Osteocyte (in vitro differentiated cells): Measurements from ENCODE around the gene MRAS. TPM values are rescaled to one million over a fixed set of nuclear protein-coding genes. Genes with fewer than 3 reads are reported as not detected.

Source experiments
- DNase-seq: peaks from one replicate; pipeline ENCODE4 v3.0.0; 2021; ENCODE audit warnings: mixed read lengths; ENCODE audit not compliant: unreplicated experiment; ENCODE audit errors: extremely low spot score
- H3K27ac Mint-ChIP-seq: one replicate; pipeline ENCODE4 v1.8.0; 2021; ENCODE audit warnings: mild to moderate bottlenecking, mixed read lengths; ENCODE audit not compliant: unreplicated experiment
- H3K27me3 Mint-ChIP-seq: one replicate; pipeline ENCODE4 v1.8.0; 2021; ENCODE audit warnings: mixed read lengths; ENCODE audit not compliant: unreplicated experiment
- H3K36me3 Mint-ChIP-seq: one replicate; pipeline ENCODE4 v1.8.0; 2021; ENCODE audit warnings: mixed read lengths; ENCODE audit not compliant: unreplicated experiment
- H3K4me1 Mint-ChIP-seq: one replicate; pipeline ENCODE4 v1.8.0; 2021; ENCODE audit warnings: mixed read lengths; ENCODE audit not compliant: unreplicated experiment
- H3K4me3 Mint-ChIP-seq: one replicate; pipeline ENCODE4 v1.8.0; 2021; ENCODE audit warnings: mild to moderate bottlenecking, moderate library complexity, mixed read lengths; ENCODE audit not compliant: unreplicated experiment
- H3K9me3 Mint-ChIP-seq: one replicate; pipeline ENCODE4 v1.8.0; 2021; ENCODE audit warnings: mixed read lengths; ENCODE audit not compliant: unreplicated experiment
- CTCF ChIP-seq: fragments of 200-600 bp; sonication (generic); IDR thresholded peaks from 2 replicates; pipeline ENCODE4 v1.5.0; 2021; ENCODE audit warnings: antibody characterized with exemption, mild to moderate bottlenecking, moderate library complexity
- long read RNA-seq: library from polyadenylated mRNA; unstranded; transcript quantifications from one replicate; pipeline ENCODE4 v2.0.0, GENCODE V29; 2021
- total RNA-seq: library from RNA; stranded (reverse); gene quantifications from 2 replicates; pipeline ENCODE4 v1.2.1, GENCODE V29; 2021

MRAS gene
- total RNA-seq, result 25.5 and 29.7 TPM in 2 replicates
- long read RNA-seq, full-length matches to known transcripts, result 2 of 12 reads
- long read RNA-seq, partial matches to known transcripts, result 1 of 12 reads
- long read RNA-seq, other reads (novel, unspliced or antisense), result 9 of 12 reads

- H3K36me3 Mint-ChIP-seq, result no peaks in the 10 kb centered on the region
- H3K4me3 Mint-ChIP-seq, result peak within 1 kb of the TSS; percentile 94
- DNase-seq, result peak; percentile 90
- TF ChIP-seq CTCF, result peak; percentile 56
- peak within 1 kb of the TSS; percentile 89 for H3K27ac Mint-ChIP-seq
- no peaks in the 10 kb centered on the region for H3K9me3 Mint-ChIP-seq
- no peaks in the 10 kb centered on the region for H3K27me3 Mint-ChIP-seq
- peaks cover 35% of the 10 kb centered on the region for H3K4me1 Mint-ChIP-seq
Observed at GRCh38 chr3:138347960-138348753, at the start of gene MRAS. MRAS (plus strand) TSS chr3:138348579; CDS start chr3:138372884, 24,305 bp downstream.

GRCh38 chr3:138300647-138301046 lies 47.7 kb upstream of the MRAS start:
- no peaks in the 10 kb centered on the region for H3K9me3 Mint-ChIP-seq
- no peak for DNase-seq
- peaks cover 3% of the 10 kb centered on the region for H3K4me1 Mint-ChIP-seq
- H3K27me3 Mint-ChIP-seq, result no peaks in the 10 kb centered on the region
- no peak for TF ChIP-seq CTCF
- no peak overlapping the region for H3K27ac Mint-ChIP-seq
- no peak overlapping the region for H3K4me3 Mint-ChIP-seq
- peaks cover 9% of the 10 kb centered on the region for H3K36me3 Mint-ChIP-seq

- Mint-ChIP-seq H3K9me3 (peaks cover 13% of the 10 kb centered on the region), H3K36me3 (peaks cover 6% of the 10 kb centered on the region), H3K27me3 (peaks cover 8% of the 10 kb centered on the region), H3K4me3 (no peak overlapping the region), H3K27ac (no peak overlapping the region), H3K4me1 (peaks cover 3% of the 10 kb centered on the region)
- DNase-seq, result no peak
- TF ChIP-seq CTCF, result no peak
Observed at GRCh38 chr3:138303474-138303873, 44.9 kb upstream of the MRAS start.

GRCh38 chr3:138307899-138308298 lies 40.5 kb upstream of the MRAS start:
- H3K27me3 Mint-ChIP-seq, result peaks cover 39% of the 10 kb centered on the region
- peaks cover 4% of the 10 kb centered on the region for H3K36me3 Mint-ChIP-seq
- DNase-seq, result no peak
- peaks cover 42% of the 10 kb centered on the region for H3K9me3 Mint-ChIP-seq
- no peak overlapping the region for H3K27ac Mint-ChIP-seq
- TF ChIP-seq CTCF, result no peak
- H3K4me3 Mint-ChIP-seq, result no peak overlapping the region
- peaks cover 3% of the 10 kb centered on the region for H3K4me1 Mint-ChIP-seq

GRCh38 chr3:138308783-138309182 lies 39.6 kb upstream of the MRAS start:
- Mint-ChIP-seq H3K27ac (no peak overlapping the region), H3K4me1 (no peaks in the 10 kb centered on the region), H3K27me3 (peaks cover 47% of the 10 kb centered on the region), H3K36me3 (peaks cover 4% of the 10 kb centered on the region), H3K9me3 (peaks cover 42% of the 10 kb centered on the region), H3K4me3 (no peak overlapping the region)
- no peak for DNase-seq
- TF ChIP-seq CTCF, result no peak
